ENCODE measurements around the gene CADM1. TPM values are rescaled to one million over a fixed set of nuclear protein-coding genes. Genes with fewer than 3 reads are reported as not detected.

Gene CADM1
- total and polyA plus RNA-seq, 10 of the 15 experiments (the other 5 are each of a cell fraction or from before 2014, with no cell fraction given): 0.03 to 0.48 (median 0.15) TPM; not detected in 3

- peaks cover 0 to 5% of the 10 kb centered on the region in 2 experiments; a peak in 3 of 4 replicates for H3K27me3 ChIP-seq (replicated peaks in 1 of 2; ENCODE audit: control insufficient read depth in 2 of 2, insufficient read depth in 2 of 2, low read length in 1 of 2)
- H3K36me3 ChIP-seq (ENCODE audit: control insufficient read depth in 2 of 2, insufficient read depth in 2 of 2, low read length in 1 of 2): no peaks in the 10 kb centered on the region
- H3K79me2 ChIP-seq (ENCODE audit: control insufficient read depth, insufficient read depth, low read length): no peaks in the 10 kb centered on the region
- ChIA-PET SMC1A (ENCODE audit: uncharacterized antibody, unreplicated experiment) (no interaction called here), POLR2A (no interaction called here), RAD21 (ENCODE audit: unreplicated experiment) (no interaction called here), CTCF (interaction anchor here (0.8 kb wide), 1 partner anchor 8 kb away, joined by 3 read pairs; no protein-coding TSS in a partner anchor)
- no peak overlapping the region for H3K27ac ChIP-seq (ENCODE audit: control insufficient read depth, insufficient read depth)
- BruUV-seq (replicated peaks): no TSS peak
- FAIRE-seq (no peak), DNase-seq (ENCODE audit: low read depth, low spot score) (no peak), ATAC-seq (no peak)
- no peaks in the 10 kb centered on the region for H3K4me1 ChIP-seq (ENCODE audit: control insufficient read depth, insufficient read depth, low read length)
- H3K9me3 ChIP-seq (replicated peaks; ENCODE audit: control insufficient read depth, insufficient read depth, low read length): no peaks in the 10 kb centered on the region
- in situ Hi-C loops (cut with MboI): no loop called here
- 55% methylated on average over 6 of the region's 6 CpGs for WGBS (ENCODE audit: insufficient coverage, insufficient replicate concordance, low lambda C conversion rate, missing lambda C conversion rate)
- no peak overlapping the region for H3K4me2 ChIP-seq (ENCODE audit: control insufficient read depth, insufficient read depth)
- intact Hi-C loops (cut with micrococcal nuclease; ENCODE audit: unreplicated experiment): no loop called here
- no peak overlapping the region for H3K4me3 ChIP-seq
- TF ChIP-seq EP300 (IDR thresholded peaks at IDR 0.05; ENCODE audit: borderline replicate concordance in 1 of 2, control insufficient read depth in 1 of 2, low read depth in 2 of 2, low read length in 2 of 2) (no peak), ATF3 (IDR thresholded peaks at IDR 0.05; ENCODE audit: borderline replicate concordance, extremely low read depth, low read depth, low read length) (no peak), ZSCAN29 (IDR thresholded peaks at IDR 0.05) (no peak), YBX1 (IDR thresholded peaks at IDR 0.05) (no peak), TCF12 (IDR thresholded peaks at IDR 0.05; ENCODE audit: low read depth, low read length) (no peak), NR2F1 (conservative IDR thresholded peaks at IDR 0.05) (no peak), E4F1 (IDR thresholded peaks at IDR 0.05; ENCODE audit: borderline replicate concordance, partially characterized antibody) (no peak), CEBPB (IDR thresholded peaks at IDR 0.05; ENCODE audit: borderline replicate concordance in 1 of 2, low read depth in 2 of 2, low read length in 2 of 2) (no peak), RBBP5 (conservative IDR thresholded peaks at IDR 0.05) (no peak), LARP7 (IDR thresholded peaks at IDR 0.05) (no peak), TBL1XR1 (IDR thresholded peaks at IDR 0.05; ENCODE audit: low read depth, low read length) (no peak), RAD21 (IDR thresholded peaks at IDR 0.05; ENCODE audit: insufficient read depth, low read depth, low read length) (no peak), FOXM1 (IDR thresholded peaks at IDR 0.05; ENCODE audit: low read depth, low read length) (no peak), TAF1 (IDR thresholded peaks at IDR 0.05; ENCODE audit: borderline replicate concordance, low read depth, low read length) (no peak), SMARCA5 (IDR thresholded peaks at IDR 0.05) (no peak)
- H4K20me1 ChIP-seq (ENCODE audit: control insufficient read depth, insufficient read depth): no peaks in the 10 kb centered on the region
- no peak overlapping the region for H3K9ac ChIP-seq (ENCODE audit: control insufficient read depth, insufficient read depth, low read length)
- H2AFZ ChIP-seq (ENCODE audit: control insufficient read depth, low read depth, low read length): no peak overlapping the region
These were observed 337.4 kb downstream of the CADM1 start for GRCh38 chr11:115166820-115167219.
